Activated effector memory CD4-positive, alpha-beta T cell treated with Interleukin-2 at 50 U/mL for 16 hours (primary cell): ENCODE data around the gene ABR.
"Not testable (repeated sequence)": the region's sequence is repeated elsewhere in the genome, so short reads cannot be mapped to it uniquely, and the experiment has no call there.

Source experiments
- DNase-seq: peaks from one replicate; pipeline ENCODE4 v3.0.0-alpha.2; 2020

ABR gene

GRCh38 chr17:1002771-1003555, 176.8 kb downstream of the ABR start:
- DNase-seq, result no peak

- DNase-seq, result no peak
Observed at GRCh38 chr17:1002412-1002753, 177.4 kb downstream of the ABR start.

DNA sequence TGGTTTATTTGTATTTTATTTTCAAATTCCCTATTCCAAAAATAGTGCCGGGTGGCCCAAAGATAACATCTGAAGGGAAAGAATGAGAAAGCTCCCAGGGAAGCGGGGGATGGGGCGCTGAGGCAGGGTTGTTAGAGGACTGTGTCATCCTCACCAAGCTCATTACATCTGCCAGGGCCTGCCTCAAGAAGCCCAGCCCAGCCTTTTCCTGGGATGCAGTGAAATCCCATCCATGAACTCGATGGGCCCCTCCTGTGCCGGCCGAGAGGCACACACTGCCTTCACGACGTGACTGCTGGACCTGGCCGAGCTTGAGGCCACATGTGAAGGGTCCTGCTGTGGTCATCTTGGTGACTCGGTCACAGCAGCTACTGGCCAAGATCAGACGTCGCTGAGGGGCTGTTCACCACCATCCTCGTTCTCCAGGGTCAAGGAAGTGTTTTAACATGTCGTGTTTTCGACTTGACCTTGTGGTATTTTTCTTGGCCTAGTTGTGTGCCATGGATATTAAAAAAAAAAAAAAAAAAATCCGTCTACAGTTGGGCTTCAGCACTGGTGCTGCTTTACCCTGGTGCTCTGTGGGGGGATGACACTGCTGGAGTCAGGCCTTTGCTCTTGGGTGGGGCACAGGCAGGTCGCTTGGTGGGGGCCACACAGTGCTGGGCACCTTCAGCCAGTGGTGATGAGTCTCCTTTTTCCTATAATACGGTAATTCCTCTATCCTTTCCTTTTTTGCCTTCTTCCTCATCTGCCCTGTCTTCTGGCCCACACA, 178.0 kb downstream of the ABR start:
- no peak for DNase-seq

GRCh38 chr17:1000597-1001461, 179.0 kb downstream of the ABR start:
- no peak for DNase-seq

DNA sequence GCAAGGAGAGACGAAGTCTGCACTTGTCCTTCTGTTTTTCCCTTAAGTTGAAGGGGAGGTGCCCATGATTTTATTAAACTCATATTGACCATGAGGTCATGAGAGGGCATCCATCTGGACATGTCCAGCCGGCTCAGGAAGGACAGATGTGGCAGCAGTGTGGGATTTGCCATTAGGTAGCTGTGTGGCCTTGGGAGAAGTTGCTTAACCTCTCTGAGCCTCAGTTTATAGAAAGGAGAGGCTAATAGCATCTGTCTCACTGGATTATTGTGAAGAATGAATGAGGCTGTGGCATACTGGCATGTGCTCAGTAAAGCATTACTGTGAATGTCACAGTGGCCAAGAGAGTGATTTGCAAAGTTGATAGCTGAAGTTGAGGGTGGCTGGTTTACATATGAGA, 181.7 kb downstream of the ABR start:
- DNase-seq, result no peak

GRCh38 chr17:996554-997344, 183.0 kb downstream of the ABR start, which contains the start of gene TIMM22:
Gene TIMM22 (plus strand): TSS chr17:997129. CDS start chr17:997143, 14 bp downstream.
- peak; percentile 87 for DNase-seq

DNA sequence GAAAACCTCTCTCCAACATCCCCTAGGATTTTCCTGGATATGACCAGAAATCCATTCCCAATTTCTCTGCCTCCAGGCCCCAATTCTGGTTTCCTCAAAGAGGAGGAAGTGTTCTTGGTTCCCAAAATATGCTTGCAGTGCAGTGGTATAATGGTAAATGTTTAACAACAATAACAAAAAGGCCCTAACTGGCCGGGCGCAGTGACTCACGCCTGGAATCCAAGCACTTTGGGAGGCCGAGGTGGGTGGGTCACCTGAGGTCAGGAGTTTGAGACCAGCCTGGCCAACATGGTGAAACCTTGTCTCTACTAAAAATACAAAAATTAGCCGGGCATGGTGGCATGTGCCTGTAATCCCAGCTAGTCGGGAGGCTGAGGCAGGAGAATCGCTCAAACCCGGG, 184.5 kb downstream of the ABR start:
- not testable (repeated sequence) for DNase-seq

DNA sequence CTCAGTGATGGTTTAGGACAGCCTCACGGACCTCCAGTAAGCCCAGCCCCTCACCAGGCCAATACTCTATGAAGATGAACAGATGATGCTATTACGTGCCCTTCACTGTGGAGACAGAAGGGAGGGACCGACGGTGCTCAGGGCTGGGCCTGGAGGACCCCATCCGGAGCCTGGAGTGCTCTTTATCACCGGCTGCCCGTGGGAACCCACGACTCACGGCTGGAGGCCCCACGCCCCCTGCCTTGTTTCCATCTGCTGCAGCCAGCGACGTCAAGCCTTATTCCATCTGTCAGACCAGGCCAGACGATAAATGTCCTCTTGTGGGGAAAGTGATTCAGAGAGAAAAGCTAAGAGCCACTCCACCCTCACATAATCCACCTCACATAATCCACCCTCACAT, 186.8 kb downstream of the ABR start:
- no peak for DNase-seq

DNA sequence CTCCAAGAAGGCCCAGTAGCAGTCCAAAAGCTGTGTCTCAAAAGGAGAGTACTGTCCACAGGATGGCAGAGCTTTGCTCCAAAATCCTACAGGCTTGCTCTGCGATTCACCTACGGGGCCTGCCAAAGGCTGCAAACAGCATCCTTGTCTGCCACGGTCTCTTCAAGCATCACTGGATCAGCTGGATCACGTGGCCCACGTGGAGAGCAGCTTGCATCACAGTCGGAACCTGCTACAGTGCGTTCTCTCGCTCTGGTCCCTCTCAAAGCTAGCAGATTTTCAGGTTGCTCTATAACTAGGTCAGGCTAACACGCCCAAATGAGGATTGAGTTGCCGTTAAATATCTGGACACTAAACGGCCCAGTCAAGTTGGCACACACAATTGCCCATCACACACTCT, 191.2 kb downstream of the ABR start:
- no peak for DNase-seq

DNA sequence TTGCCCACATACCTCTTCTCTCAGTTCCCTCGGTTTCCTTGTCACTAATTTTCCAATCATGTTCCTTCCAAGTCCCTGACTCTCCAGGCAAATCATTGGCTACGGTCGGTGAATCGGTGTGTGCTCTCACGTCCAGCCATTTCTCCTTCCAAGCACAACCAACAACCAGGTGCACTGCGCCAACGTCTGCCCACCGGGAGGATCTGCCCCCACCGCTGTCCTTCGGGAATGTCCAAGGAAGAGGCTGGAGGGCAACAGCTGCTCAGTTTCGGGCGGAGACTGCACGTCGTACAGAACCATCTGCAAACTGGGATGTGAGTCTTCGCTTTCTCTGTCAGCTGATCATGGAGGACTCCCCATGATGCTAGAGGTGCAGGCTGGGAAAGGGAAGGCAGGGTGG, 191.8 kb downstream of the ABR start:
- no peak for DNase-seq

- DNase-seq, result no peak
Observed at GRCh38 chr17:986322-986929, 193.4 kb downstream of the ABR start.

- no peak for DNase-seq
Observed at GRCh38 chr17:983921-984320, 195.9 kb downstream of the ABR start.

GRCh38 chr17:981292-981658, 198.5 kb downstream of the ABR start:
- DNase-seq, result no peak

- DNase-seq, result peak; percentile 70
Observed at GRCh38 chr17:980406-981291, 199.1 kb downstream of the ABR start.

DNA sequence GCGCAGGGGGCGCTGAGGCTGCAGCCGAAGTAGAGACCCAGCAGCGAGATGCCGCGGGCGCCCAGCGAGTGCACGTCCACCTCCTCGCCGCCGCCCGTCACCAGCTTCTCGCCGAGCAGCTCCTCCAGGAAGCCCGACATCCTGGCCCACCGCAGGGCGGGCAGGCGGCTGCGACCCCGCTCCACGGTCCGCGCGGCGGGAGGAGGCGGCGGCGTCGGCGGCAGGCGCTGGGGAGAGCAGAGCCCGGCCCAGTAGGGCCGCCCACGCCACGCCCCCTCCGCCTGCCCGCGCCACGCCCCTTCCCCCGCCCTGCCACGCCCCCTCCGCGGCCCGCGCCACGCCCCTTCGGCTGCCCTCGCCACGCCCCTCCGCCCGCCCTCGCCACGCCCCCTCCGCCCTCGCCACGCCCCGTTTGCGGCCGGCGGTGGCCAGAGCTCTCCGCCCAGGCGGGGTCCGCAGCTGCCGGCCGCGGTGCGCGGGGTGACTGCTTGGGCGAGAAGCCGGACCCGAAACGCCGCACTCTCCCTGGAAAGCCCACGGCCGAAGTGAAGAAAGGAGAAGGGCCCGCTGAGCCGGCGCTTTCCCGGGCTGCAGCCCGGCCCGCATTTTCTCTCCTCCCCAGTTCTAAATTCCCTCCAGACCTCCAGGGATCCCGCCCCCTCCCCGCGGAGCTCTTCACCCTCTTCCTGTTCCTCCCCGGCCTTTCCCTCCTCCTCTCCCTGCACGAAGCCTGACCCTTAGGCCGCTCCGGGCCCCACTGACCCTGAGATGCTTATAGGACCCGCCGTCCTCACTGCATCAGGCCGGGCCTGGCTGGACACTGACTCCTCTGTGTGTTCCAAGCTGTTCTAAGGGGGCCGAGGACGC, 200.0 kb downstream of the ABR start, which contains the start of gene NXN:
Gene NXN (minus strand): TSS at position 238 of the 867 bp plus-strand sequence.
- peak; percentile 84 for DNase-seq

GRCh38 chr17:979212-979538, 200.6 kb downstream of the ABR start:
- DNase-seq, result no peak

DNA sequence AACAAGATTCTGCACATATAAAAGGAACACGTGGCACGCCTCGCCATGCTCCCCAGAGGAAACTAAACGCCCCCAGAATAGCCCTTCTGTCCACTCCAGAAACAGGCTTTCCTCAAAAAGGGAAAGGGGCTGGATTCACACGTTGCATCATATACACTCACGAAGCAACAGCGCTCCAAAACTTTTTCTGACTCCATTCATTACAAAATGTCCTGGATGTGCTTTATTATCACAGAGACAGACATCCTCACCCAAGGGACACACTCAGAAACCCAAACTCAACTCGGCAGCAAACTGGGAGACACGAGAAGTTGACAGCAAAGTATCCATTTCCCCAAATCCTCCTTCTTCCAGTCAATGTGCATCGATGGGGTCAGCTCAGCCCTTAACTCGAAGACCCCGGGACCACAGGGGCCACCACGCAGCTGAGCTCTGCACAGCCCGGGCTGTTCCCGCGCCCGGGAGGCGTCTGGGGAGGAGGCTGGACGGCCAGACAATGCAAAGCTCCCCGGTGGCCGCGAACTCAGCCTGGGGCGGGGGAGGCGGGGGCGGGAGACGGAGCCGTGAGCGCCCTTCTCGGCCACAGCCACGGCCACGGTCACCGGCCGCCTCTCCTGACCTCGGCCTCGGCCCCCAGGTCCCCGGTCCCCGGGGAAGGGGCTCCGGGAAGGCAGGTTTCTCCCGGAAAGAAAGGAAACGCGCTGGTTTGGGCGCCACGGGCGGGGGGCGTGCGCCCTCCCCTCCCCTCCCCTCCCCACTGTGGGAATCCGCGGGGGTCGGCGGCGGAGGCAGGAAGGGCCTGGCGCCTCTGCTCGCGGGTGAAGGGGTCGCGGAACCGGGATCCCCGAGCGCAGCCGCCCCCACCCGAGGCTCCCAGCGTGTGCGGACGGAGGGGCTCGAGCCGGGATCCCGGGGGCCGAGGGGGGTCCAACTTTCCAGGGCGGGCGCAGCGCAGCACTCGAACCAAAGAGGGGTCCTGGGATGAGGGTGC, 201.4 kb downstream of the ABR start:
- DNase-seq, result no peak

DNA sequence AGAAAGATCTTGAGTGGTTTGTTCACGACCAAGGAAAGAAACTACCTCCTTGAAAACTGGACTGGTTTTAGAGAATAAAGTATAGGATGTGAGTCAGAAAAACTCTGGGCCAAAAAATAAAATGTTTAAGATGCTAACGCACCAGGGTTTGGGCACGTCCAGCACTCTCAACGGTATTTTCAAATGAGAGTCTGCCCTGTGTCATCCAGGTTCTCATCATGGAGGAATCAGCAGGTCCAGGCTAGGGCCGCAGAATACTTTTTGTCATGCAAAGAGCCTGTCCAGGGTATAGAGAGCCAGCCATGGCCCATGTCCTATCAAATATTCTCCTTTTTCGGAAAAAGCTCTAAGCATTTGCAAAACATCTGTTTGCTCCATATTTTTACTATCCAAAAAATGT, 202.6 kb downstream of the ABR start:
- DNase-seq, result no peak

DNA sequence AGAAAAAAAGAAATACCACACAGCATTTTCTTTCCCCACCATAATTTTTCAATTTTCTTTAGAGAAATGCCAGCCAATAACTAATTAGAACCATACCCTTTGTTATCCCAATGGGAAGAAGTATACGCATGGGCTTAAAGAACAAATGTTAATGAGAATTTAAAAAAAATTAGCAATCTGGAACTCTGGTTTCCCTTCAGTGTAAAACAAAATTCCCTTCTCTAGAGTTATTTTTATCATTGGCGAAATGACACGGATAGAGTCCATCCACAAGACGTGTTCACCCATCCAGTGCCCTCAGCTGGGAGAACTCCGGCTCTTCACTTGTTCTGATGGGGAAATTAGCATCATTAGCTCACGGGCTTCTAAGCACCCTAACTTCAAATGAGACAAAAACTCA, 203.5 kb downstream of the ABR start:
- DNase-seq, result no peak
